Body of pancreas (tissue), 4 donors: Measurements from ENCODE around the gene FAM78A.

ENCODE experiments used
- CTCF ChIP-seq, 7 experiments: fragments of 450-650 bp in 4 of 7; fragments of 200-600 bp in 3 of 7; sonication (generic) in 3 of 7; IDR thresholded peaks; one replicate each; pipeline ENCODE4 v1.5.1; 2016 to 2019; ENCODE audit warnings: antibody characterized with exemption in 7 of 7
- POLR2A ChIP-seq, 3 donors: fragments of 450-650 bp; IDR thresholded peaks; one replicate each; pipeline ENCODE4 v1.6.1; 2016; ENCODE audit warnings: antibody characterized with exemption in 3 of 3, mild to moderate bottlenecking in 2 of 3

- no peak for TF ChIP-seq POLR2A (IDR thresholded peaks at IDR 0.05)
- no peak for TF ChIP-seq CTCF (IDR thresholded peaks at IDR 0.05)
These were observed 17.4 kb downstream of the FAM78A start for GRCh38 chr9:131258698-131259431.
